ENCODE measurements around the gene LRRC31. TPM values are rescaled to one million over a fixed set of nuclear protein-coding genes. Genes with fewer than 3 reads are reported as not detected.

Gene LRRC31
- total and polyA plus RNA-seq, 4 donors, result 0.08 to 1.0 (median 0.29) TPM

GRCh38 chr3:169809230-169809795 is 60.4 kb downstream of the LRRC31 start:
- peaks cover 0 to 9% (median 5%) of the 10 kb centered on the region in 5 donors for H3K4me1 ChIP-seq (ENCODE audit: control insufficient read depth in 5 of 5, insufficient read depth in 5 of 5, low read length in 5 of 5)
- H3K27ac ChIP-seq (ENCODE audit: low read depth in 1 of 2, low read length in 1 of 2), result no peak overlapping the region
- H3K9me3 ChIP-seq (ENCODE audit: control insufficient read depth in 4 of 4, insufficient read depth in 3 of 4, low read length in 3 of 4), result no peaks in the 10 kb centered on the region
- H3K36me3 ChIP-seq (ENCODE audit: control insufficient read depth in 4 of 4, insufficient read depth in 4 of 4, low read length in 4 of 4), result no peaks in the 10 kb centered on the region
- H3K4me3 ChIP-seq, result no peak overlapping the region
- no peak for DNase-seq
- no peaks in the 10 kb centered on the region for H3K27me3 ChIP-seq (ENCODE audit: control insufficient read depth in 3 of 3, insufficient read depth in 3 of 3, low read length in 2 of 3)
- no peak overlapping the region for H3K9ac ChIP-seq (ENCODE audit: insufficient read depth in 1 of 2, low read length in 2 of 2)
- 27 to 45% methylated on average over 2 of the region's 2 CpGs for WGBS, 2 donors
- ATAC-seq (ENCODE audit: insufficient read depth, low FRiP score), result no peak
- no peak for TF ChIP-seq CTCF (IDR thresholded peaks at IDR 0.05; ENCODE audit: control extremely low read depth, extremely low read depth)

GRCh38 chr3:169804681-169805080 is 65.1 kb downstream of the LRRC31 start:
- H3K27ac ChIP-seq (ENCODE audit: low read depth in 1 of 2, low read length in 1 of 2), result no peak overlapping the region
- no peaks in the 10 kb centered on the region for H3K9me3 ChIP-seq (ENCODE audit: control insufficient read depth in 4 of 4, insufficient read depth in 3 of 4, low read length in 3 of 4)
- DNase-seq (no peak), ATAC-seq (ENCODE audit: insufficient read depth, low FRiP score) (no peak)
- H3K4me1 ChIP-seq (ENCODE audit: control insufficient read depth in 5 of 5, insufficient read depth in 5 of 5, low read length in 5 of 5), result no peaks in the 10 kb centered on the region
- H3K9ac ChIP-seq (ENCODE audit: insufficient read depth in 1 of 2, low read length in 2 of 2), result no peak overlapping the region
- TF ChIP-seq CTCF (IDR thresholded peaks at IDR 0.05; ENCODE audit: control extremely low read depth, extremely low read depth), result no peak
- H3K4me3 ChIP-seq, result no peak overlapping the region
- H3K36me3 ChIP-seq (ENCODE audit: control insufficient read depth in 4 of 4, insufficient read depth in 4 of 4, low read length in 4 of 4), result peaks cover 0 to 4% (median under 1%) of the 10 kb centered on the region in 4 donors
- no peaks in the 10 kb centered on the region for H3K27me3 ChIP-seq (ENCODE audit: control insufficient read depth in 3 of 3, insufficient read depth in 3 of 3, low read length in 2 of 3)
- 92 to 94% methylated on average over 3 of the region's 3 CpGs for WGBS, 2 donors

GRCh38 chr3:169792359-169792758 is 77.4 kb downstream of the LRRC31 start:
- DNase-seq (no peak), ATAC-seq (ENCODE audit: insufficient read depth, low FRiP score) (no peak)
- Histone ChIP-seq H3K9ac (ENCODE audit: insufficient read depth in 1 of 2, low read length in 2 of 2) (no peak overlapping the region), H3K4me3 (no peak overlapping the region), H3K4me1 (ENCODE audit: control insufficient read depth in 5 of 5, insufficient read depth in 5 of 5, low read length in 5 of 5) (peaks cover 0 to 1% (median 0%) of the 10 kb centered on the region in 5 donors), H3K27me3 (ENCODE audit: control insufficient read depth in 3 of 3, insufficient read depth in 3 of 3, low read length in 2 of 3) (no peaks in the 10 kb centered on the region), H3K36me3 (ENCODE audit: control insufficient read depth in 4 of 4, insufficient read depth in 4 of 4, low read length in 4 of 4) (peaks cover 6 to 10% (median 9%) of the 10 kb centered on the region in 4 donors), H3K27ac (ENCODE audit: low read depth in 1 of 2, low read length in 1 of 2) (no peak overlapping the region), H3K9me3 (ENCODE audit: control insufficient read depth in 4 of 4, insufficient read depth in 3 of 4, low read length in 3 of 4) (no peaks in the 10 kb centered on the region)
- no peak for TF ChIP-seq CTCF (IDR thresholded peaks at IDR 0.05; ENCODE audit: control extremely low read depth, extremely low read depth)
- WGBS, 2 donors, result 94 to 95% methylated on average over 1 of the region's 1 CpG
